HG02840 (cell line): ENCODE results near the gene ADGRD1.

Source experiments
- ATAC-seq: cut with Tn5 transposase; IDR thresholded peaks from one replicate; pipeline ENCODE4 v1.9.1; 2021; ENCODE audit warnings: mild to moderate bottlenecking, moderate library complexity, moderate number of reproducible peaks; ENCODE audit not compliant: unreplicated experiment, low FRiP score

ADGRD1 gene

GRCh38 chr12:131003716-131004045 lies 50.0 kb downstream of the ADGRD1 start:
- no peak for ATAC-seq

GRCh38 chr12:131004166-131004565 lies 50.5 kb downstream of the ADGRD1 start:
- ATAC-seq = no peak

- no peak for ATAC-seq
Measured at GRCh38 chr12:131005161-131006035, 51.7 kb downstream of the ADGRD1 start.

GRCh38 chr12:131006036-131006735 lies 52.5 kb downstream of the ADGRD1 start:
- ATAC-seq = no peak

GRCh38 chr12:131007031-131007739 lies 53.5 kb downstream of the ADGRD1 start:
- ATAC-seq = no peak

GRCh38 chr12:131007740-131008117 lies 54.0 kb downstream of the ADGRD1 start:
- ATAC-seq = no peak

- ATAC-seq = no peak
Measured at GRCh38 chr12:131008131-131008912, 54.6 kb downstream of the ADGRD1 start.

- no peak for ATAC-seq
Measured at GRCh38 chr12:131008913-131009270, 55.2 kb downstream of the ADGRD1 start.

GRCh38 chr12:131009595-131010395 lies 56.1 kb downstream of the ADGRD1 start:
- ATAC-seq = no peak

GRCh38 chr12:131010396-131011131 lies 56.9 kb downstream of the ADGRD1 start:
- no peak for ATAC-seq

GRCh38 chr12:131011165-131012079 lies 57.7 kb downstream of the ADGRD1 start:
- ATAC-seq = no peak

- no peak for ATAC-seq
Measured at GRCh38 chr12:131012279-131013069, 58.8 kb downstream of the ADGRD1 start.

- ATAC-seq = no peak
Measured at GRCh38 chr12:131013118-131013517, 59.4 kb downstream of the ADGRD1 start.

GRCh38 chr12:131014343-131014742 lies 60.6 kb downstream of the ADGRD1 start:
- ATAC-seq = no peak

- no peak for ATAC-seq
Measured at GRCh38 chr12:131015581-131016337, 62.1 kb downstream of the ADGRD1 start.

- ATAC-seq = no peak
Measured at GRCh38 chr12:131017477-131017991, 63.8 kb downstream of the ADGRD1 start.
